Measurements from ENCODE around the gene NT5DC4.
A peak's percentile ranks its signal among the peaks of the same experiment; 100 is the strongest.

NT5DC4 gene

GRCh38 chr2:112720785-112721184, at the start of gene NT5DC4:
TSS of gene NT5DC4 (plus strand) at chr2:112721020. CDS start at chr2:112721080, 60 bp downstream.
- DNase-seq (ENCODE audit: low read depth in 2 of 3, low spot score in 1 of 3): no peak

DNA sequence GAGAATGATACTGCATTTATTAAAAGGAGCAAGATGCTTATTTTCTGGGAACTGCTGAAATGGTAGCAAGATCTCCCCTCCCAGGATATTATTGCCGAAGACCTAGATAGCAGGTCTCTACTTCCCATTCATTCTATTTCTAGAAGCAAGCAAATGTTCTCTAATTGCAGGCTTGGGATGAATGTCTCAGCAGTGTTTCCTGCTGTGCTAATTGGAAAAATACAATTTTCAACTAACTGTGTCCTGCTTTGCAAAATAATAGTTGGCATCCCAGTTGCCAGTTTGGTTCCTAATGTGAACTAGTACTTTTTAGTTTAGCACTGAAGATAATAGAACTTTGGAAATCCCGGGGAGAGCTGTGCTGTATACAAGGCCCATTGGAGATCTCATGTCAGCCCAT, 49.0 kb upstream of the NT5DC4 start:
- DNase-seq (ENCODE audit: low read depth in 2 of 3, low spot score in 1 of 3): no peak

GRCh38 chr2:112673008-112673407, 47.8 kb upstream of the NT5DC4 start:
- no peak for DNase-seq (ENCODE audit: low read depth in 2 of 3, low spot score in 1 of 3)

GRCh38 chr2:112674229-112674628, 46.6 kb upstream of the NT5DC4 start:
- DNase-seq (ENCODE audit: low read depth in 2 of 3, low spot score in 1 of 3): no peak

DNA sequence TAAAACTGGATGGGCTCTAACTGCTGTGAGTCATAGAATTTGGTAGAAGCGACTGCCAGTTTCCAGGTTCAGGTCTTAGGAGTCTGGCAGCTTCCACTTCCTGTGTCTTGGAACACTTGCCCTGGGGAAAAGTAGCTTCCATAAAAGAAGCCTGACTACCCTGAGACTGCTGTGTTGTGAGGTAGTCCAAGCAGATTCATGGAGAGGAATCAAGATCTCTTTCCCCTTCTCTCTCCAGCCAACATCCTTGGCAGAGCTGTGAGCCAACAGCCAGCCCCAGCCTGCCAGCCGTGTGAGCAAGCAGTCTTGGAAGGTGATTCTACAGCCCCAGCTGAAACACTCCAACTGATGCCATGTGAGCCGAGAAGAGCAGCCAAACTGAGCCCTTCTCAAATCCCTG, 41.3 kb upstream of the NT5DC4 start:
- no peak for DNase-seq (ENCODE audit: low read depth in 2 of 3, low spot score in 1 of 3)

DNA sequence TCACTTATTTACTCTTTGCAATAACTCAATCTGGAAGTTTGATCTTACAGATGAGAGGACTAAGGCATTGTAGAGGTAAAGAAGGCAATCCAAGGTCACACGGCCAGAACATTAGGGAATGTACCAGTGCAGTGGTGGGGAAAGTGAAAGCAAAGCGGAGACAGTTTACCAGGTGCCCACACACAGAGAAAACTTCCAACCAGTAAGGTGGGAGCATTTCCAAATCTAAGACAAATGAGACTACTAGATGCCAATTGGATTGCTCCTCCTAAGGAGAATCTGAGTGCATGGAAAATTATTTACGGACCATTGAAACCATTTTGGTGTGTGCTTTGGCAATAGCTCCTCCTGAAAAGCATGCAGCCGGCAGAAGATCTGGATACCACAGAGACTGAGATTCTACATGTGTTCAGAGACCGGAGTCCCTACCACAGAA, 40.1 kb upstream of the NT5DC4 start:
- DNase-seq (ENCODE audit: low read depth in 2 of 3, low spot score in 1 of 3): no peak

GRCh38 chr2:112682101-112682500, 38.7 kb upstream of the NT5DC4 start:
- DNase-seq (ENCODE audit: low read depth in 2 of 3, low spot score in 1 of 3): no peak

- no peak for DNase-seq (ENCODE audit: low read depth in 2 of 3, low spot score in 1 of 3)
These were observed 37.0 kb upstream of the NT5DC4 start for GRCh38 chr2:112683550-112684414.

GRCh38 chr2:112684415-112684775, 36.4 kb upstream of the NT5DC4 start:
- no peak for DNase-seq (ENCODE audit: low read depth in 2 of 3, low spot score in 1 of 3)

DNA sequence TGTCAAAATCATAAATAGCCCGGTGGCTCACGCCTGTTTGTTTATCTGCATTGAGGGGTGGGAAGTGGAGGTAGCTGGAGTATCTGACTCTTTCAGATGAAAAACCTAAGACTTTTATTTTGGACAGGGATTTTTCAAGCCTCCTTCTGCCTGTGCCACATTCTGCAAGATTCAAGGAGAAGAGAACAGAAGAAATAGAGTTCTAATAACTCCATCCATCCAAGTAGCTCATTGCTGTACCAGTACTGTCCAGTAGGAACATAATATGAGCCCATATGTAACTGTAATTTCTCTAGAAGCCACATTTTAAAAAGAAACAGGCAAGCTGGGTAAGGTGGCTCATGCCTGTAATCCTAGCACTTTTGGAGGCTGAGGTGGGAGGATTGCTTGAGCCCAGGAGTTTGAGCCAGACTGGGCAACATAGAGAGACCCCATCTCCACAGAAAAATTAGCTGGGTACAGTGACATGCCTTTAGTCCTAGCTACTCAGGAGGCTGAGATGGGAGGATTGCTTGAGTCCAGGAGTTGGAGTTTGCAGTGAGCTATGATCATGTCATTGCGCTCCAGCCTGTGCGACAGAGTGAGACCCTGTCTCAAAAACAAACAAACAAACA, 35.4 kb upstream of the NT5DC4 start:
- DNase-seq (ENCODE audit: low read depth in 2 of 3, low spot score in 1 of 3): no peak

DNA sequence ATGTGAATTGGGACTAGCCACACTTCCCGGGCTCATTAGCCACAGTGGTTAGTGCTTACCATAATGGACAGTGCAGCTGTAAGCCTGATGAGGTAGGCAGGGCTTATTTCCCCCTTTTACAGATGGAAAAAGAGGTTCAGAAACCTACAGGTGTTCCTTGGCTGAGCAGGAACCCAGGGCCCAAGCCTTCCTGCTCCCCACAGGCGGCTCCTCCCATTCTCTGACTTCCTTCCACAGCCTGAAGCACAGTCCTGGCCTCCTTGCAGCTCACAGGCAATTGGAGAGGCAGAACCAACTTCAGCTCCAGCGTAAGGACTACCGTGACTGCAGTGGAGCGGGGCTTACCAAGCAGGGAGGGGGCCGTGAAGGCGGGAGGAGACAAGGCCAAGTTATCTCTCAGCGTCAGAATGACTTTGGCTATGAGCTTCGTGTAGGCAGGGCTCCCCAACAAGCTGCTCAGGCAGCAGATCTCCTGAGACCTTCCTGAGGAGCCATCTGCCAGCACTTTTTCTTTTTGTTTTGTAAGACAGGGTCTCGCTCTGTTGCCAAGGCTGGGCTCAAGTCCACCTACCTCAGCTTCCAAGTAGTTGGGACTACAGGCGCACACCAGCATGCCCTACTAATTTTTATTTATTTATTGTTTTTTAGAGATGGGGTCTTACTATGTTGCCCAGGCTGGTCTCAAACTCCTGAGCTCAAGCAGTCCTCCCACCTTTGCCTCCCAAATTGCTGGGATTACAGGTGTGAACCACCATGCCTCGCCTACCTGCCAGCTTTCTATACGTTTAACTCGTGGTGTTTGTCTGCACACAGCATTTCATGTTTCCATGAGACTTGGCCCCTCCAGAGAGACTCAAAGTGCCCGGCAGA, 34.2 kb upstream of the NT5DC4 start:
- no peak for DNase-seq (ENCODE audit: low read depth in 2 of 3, low spot score in 1 of 3)

- no peak for DNase-seq (ENCODE audit: low read depth in 2 of 3, low spot score in 1 of 3)
These were observed 33.3 kb upstream of the NT5DC4 start for GRCh38 chr2:112687522-112687921.

- no peak for DNase-seq (ENCODE audit: low read depth in 2 of 3, low spot score in 1 of 3)
These were observed 32.5 kb upstream of the NT5DC4 start for GRCh38 chr2:112688086-112688880.

DNA sequence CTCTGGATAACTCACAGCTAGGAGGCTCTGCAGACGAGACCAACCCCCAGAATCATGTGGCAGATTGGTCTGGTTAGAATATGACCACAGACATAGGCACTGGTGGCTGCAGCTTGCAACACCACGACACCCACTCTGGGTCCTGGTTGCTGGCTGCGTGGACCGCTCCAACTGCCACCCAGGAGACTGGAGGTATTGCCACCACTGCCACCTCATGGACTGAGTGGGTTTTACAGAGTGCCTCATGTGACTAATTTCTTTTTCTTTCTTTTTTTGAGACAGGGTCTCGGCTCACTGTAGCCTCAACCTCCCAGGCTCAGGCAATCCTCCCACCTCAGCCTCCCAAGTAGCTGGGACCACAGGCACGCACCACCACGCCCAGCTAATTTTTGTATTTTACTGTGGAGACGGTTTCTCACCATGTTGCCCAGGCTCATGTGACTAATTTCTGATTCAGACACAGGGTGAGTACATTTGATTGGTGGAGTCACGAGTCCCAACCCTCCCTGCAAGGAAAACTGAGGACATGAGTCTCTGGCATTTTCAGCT, 29.9 kb upstream of the NT5DC4 start:
- peak; percentile 48 to 53 (median 49) for DNase-seq (ENCODE audit: low read depth in 2 of 3, low spot score in 1 of 3)

DNA sequence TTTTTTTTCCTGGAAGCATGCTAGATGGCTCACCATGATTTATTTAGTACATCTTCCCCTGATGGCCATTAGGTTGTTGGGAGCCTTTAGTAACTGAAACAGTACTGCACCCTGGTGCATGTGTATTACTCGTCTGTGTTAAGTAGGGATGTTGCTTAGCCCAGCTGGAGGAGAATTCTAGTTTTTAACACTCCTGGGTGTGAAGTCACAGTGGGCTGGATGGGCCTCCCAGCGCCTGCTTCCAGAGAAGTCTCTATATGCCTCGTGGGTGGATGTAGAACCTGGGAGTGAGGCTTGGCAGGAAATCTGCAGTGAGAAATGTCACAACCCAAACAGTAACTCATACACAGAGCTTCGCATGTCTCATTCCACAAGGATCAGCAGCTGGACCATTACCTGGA, 28.9 kb upstream of the NT5DC4 start:
- no peak for DNase-seq (ENCODE audit: low read depth in 2 of 3, low spot score in 1 of 3)

DNA sequence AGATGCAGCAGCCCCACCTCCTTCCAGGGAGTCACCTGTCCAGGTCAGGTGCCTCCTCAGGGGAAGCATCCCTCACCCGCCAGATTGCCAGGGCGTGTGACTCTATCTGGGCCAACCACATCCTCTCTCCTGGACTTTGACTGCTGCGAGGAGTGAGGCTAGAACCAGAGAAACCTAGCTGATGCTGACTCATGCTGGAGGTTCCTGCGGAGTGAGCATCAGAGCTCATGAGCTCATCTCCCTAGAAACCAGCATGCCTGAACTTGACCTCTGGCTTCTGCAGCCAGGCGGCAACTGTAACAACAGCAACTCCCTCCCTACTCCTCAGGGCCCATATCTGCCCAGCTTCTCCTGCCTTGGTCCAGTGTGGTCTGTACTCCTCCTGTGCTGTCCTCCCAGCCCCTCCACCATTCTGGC, 28.3 kb upstream of the NT5DC4 start:
- peak; percentile 54 to 58 (median 55) for DNase-seq (ENCODE audit: low read depth in 2 of 3, low spot score in 1 of 3)

DNA sequence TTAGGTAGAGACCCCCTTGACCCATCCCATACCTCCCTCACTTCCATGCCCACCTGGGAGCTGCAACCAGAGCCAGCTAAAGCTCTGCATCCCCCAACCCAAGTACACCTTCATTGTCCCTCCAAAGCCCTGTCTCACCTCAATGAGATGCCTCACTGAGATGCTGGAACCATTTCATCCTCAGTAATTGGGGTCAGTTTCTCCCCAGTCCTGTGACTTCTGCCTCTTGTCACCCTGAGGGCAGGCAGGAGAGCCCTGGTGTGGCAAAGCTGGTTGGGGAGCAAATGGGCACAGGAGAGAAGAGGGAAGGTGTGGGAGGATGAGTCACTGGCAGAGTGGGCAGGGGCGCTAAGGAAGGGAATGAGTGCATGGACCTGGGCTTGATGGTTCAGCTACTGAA, 27.9 kb upstream of the NT5DC4 start:
- peak; percentile 28 to 35 (median 33) for DNase-seq (ENCODE audit: low read depth in 2 of 3, low spot score in 1 of 3)

- no peak for DNase-seq (ENCODE audit: low read depth in 2 of 3, low spot score in 1 of 3)
These were observed 27.2 kb upstream of the NT5DC4 start for GRCh38 chr2:112693596-112693995.

DNA sequence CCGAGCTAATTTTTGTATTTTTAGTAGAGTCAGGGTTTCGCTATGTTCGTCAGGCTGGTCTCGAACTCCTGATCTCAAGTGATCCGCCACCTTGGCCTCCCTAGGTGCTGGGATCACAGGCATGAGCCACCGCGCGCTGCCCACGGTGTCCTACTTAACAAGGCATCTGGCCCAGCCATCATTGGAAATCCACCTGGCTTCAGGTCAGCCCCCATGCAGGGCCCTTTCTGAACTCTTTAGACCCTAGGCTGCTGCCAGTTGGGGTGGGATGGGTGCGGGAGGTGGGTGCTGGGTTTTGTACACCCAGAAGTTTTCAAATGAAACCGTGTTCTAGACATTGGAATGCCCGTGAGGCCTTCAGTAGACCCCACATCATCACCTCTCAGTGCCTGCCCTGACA, 26.6 kb upstream of the NT5DC4 start:
- DNase-seq (ENCODE audit: low read depth in 2 of 3, low spot score in 1 of 3): no peak

DNA sequence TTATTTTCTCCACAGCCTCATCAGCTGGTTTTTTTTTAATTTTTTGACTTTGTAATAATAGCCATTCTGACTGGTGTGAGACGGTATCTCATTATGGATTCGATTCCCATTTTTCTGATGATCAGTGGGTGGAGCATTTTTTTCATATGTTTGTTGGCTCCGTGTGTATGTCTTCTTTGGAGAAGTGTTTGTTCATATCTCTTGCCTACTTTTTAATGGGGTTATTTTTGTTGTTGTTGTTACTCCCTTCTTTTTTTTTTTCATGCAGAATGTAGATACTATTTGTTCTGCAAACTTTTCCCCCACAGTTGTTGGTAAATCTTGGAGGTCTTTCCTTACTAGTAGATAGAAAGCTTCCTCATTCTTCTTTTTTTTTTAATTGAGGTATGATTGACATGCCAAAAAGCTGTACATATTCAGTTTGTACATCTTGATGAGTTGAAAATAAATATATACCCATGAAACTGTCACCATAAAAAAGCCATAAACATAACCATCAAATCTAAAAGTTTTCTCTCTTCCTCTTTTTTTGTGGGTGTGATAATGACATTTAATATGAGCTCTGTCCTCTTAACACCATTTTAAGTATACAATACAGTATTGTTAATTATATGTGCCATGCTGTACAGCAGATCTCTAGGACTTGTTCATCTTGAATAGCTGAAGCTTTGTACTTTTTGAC, 21.8 kb upstream of the NT5DC4 start:
- no peak for DNase-seq (ENCODE audit: low read depth in 2 of 3, low spot score in 1 of 3)

Measured in stimulated activated CD4-positive, alpha-beta T cell treated with anti-CD3 and anti-CD28 coated beads, Interleukin-12 subunit alpha, Interleukin-12 subunit beta, amount 100 ng/mL, for 48 hours (primary cell).